Ecto neural progenitor cell (in vitro differentiated cells): Measurements from ENCODE around the gene ALPG.
"Not testable (repeated sequence)": the region's sequence is repeated elsewhere in the genome, so short reads cannot be mapped to it uniquely, and the experiment has no call there.

Experiments used
- DNase-seq: peaks from one replicate; pipeline ENCODE4 v3.0.0-alpha.2; 2018; ENCODE audit warnings: low spot score

Gene ALPG

GRCh38 chr2:232396683-232397082 lies 10.0 kb upstream of the ALPG start:
- no peak for DNase-seq

GRCh38 chr2:232398293-232399034 lies 8.2 kb upstream of the ALPG start:
- DNase-seq = no peak

GRCh38 chr2:232400256-232401015 lies 6.2 kb upstream of the ALPG start:
- no peak for DNase-seq

GRCh38 chr2:232402518-232402917 lies 4.1 kb upstream of the ALPG start:
- DNase-seq = no peak

- DNase-seq = no peak
These were observed 617 bp upstream of the ALPG start for GRCh38 chr2:232405943-232406510.

GRCh38 chr2:232407428-232408150 lies 945 bp downstream of the ALPG start:
- DNase-seq = not testable (repeated sequence)

- not testable (repeated sequence) for DNase-seq
These were observed 1.6 kb downstream of the ALPG start for GRCh38 chr2:232408269-232408668.

GRCh38 chr2:232409617-232410016 lies 3.0 kb downstream of the ALPG start:
- not testable (repeated sequence) for DNase-seq

GRCh38 chr2:232410238-232410900 lies 3.7 kb downstream of the ALPG start:
- no peak for DNase-seq

- DNase-seq = no peak
These were observed 5.4 kb downstream of the ALPG start for GRCh38 chr2:232411901-232412629.

- DNase-seq = no peak
These were observed 6.3 kb downstream of the ALPG start for GRCh38 chr2:232412986-232413385.

- no peak for DNase-seq
These were observed 8.6 kb downstream of the ALPG start for GRCh38 chr2:232415138-232415690.

- DNase-seq = no peak
These were observed 9.3 kb downstream of the ALPG start for GRCh38 chr2:232415736-232416520.

- DNase-seq = no peak
These were observed 10.2 kb downstream of the ALPG start for GRCh38 chr2:232416521-232417470.

GRCh38 chr2:232417489-232417888 lies 10.8 kb downstream of the ALPG start:
- DNase-seq = no peak

GRCh38 chr2:232418056-232418455 lies 11.4 kb downstream of the ALPG start:
- no peak for DNase-seq

GRCh38 chr2:232418466-232419244 lies 12.0 kb downstream of the ALPG start:
- no peak for DNase-seq
